Activated naive CD4-positive, alpha-beta T cell treated with anti-CD3 and anti-CD28 coated beads, Interleukin-2, amount 50 U/mL, for 72 hours (primary cell): ENCODE measurements around the gene MED22. TPM values are rescaled to one million over a fixed set of nuclear protein-coding genes. Genes with fewer than 3 reads are reported as not detected.
A peak's percentile ranks its signal among the peaks of the same experiment; 100 is the strongest.

Experiments
- ATAC-seq, 2 donors: fragments of 150-1000 bp; cut with Tn5 transposase; 2 replicates each; pipeline ENCODE4 v1.10.0; 2021; ENCODE audit warnings: mild to moderate bottlenecking in 2 of 2, moderate library complexity in 2 of 2
- DNase-seq, 2 donors: peaks; one replicate each; pipeline ENCODE4 v3.0.0; 2021 to 2022; ENCODE audit warnings: low spot score in 2 of 2
- H3K27ac Mint-ChIP-seq, 2 donors: one replicate each; pipeline ENCODE4 v1.8.0; 2022; ENCODE audit warnings: mild to moderate bottlenecking in 2 of 2, mixed read lengths in 2 of 2
- H3K36me3 Mint-ChIP-seq, 2 donors: one replicate each; pipeline ENCODE4 v1.8.0; 2022; ENCODE audit warnings: mixed read lengths in 2 of 2
- H3K9me3 Mint-ChIP-seq, 2 donors: one replicate each; pipeline ENCODE4 v1.8.0; 2022; ENCODE audit warnings: mixed read lengths in 2 of 2
- total RNA-seq, 2 donors: library from RNA; stranded (reverse); gene quantifications; one replicate each; pipeline ENCODE4 v1.2.3, GENCODE V29; 2022

Gene MED22
- total RNA-seq, 2 donors from 2014 or later: 27.7 to 29.4 TPM

DNA sequence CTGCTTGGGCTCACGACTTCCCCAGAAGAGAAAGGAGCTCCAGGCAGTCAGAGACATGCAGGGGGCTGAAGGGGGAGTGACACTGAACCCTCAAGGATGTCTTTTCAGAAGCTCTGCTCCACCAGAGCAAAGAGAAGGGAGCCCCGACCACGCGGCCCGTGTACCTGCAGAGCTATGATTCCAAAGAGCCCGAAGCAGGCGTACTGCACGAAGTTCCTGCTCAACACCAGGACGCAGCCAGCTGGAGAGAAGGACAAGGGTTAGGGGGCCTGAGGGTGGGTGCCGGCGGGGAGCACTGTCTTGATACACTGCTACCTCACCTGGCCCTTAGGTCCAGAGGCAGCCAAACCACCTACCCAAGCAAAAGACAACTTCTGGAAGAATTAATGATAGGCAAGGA lies 18.5 kb upstream of the MED22 start:
- H3K27ac Mint-ChIP-seq: peak overlapping the region in 1 of 2 donors; percentile 36
- no peak for DNase-seq
- H3K36me3 Mint-ChIP-seq: peaks cover 48 to 55% of the 10 kb centered on the region in 2 donors
- no peak for ATAC-seq
- H3K9me3 Mint-ChIP-seq: no peaks in the 10 kb centered on the region

DNA sequence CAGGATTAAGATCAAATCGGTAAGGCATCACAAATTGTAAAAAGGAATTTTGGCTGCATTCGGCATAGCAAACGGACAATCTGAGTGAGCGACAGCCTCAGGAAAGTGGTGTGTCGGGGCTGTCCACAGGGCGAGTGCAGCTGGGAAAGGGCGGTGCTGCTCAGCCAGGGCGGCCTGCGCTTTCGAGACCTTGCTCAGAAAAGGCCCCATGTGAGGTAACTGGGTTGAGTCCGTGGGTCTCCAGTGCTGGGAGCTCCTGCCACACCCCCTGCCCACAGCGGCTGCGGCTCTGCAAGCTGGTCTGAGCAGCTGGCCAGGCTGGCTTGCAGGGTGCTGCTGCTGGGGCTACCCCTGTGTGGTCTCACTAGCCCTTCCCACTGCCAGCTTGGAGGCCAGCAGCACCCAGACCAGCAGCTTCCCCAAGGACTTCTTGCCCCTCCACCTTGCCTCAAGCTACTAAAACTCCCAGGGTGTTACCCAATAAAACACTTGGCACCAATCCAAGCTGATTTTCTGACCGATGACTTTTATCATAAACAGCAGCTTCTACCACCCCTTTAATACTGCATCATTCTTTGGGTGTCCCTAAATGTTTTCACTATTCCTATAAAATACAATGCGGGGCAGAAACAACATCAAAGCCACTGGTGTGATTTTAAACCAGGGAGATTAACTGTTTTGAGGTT lies 14.6 kb upstream of the MED22 start:
- no peak for ATAC-seq
- Mint-ChIP-seq H3K27ac (peak overlapping the region; percentile 73 to 79), H3K36me3 (peaks cover 20 to 27% of the 10 kb centered on the region in 2 donors), H3K9me3 (no peaks in the 10 kb centered on the region)
- DNase-seq: no peak

DNA sequence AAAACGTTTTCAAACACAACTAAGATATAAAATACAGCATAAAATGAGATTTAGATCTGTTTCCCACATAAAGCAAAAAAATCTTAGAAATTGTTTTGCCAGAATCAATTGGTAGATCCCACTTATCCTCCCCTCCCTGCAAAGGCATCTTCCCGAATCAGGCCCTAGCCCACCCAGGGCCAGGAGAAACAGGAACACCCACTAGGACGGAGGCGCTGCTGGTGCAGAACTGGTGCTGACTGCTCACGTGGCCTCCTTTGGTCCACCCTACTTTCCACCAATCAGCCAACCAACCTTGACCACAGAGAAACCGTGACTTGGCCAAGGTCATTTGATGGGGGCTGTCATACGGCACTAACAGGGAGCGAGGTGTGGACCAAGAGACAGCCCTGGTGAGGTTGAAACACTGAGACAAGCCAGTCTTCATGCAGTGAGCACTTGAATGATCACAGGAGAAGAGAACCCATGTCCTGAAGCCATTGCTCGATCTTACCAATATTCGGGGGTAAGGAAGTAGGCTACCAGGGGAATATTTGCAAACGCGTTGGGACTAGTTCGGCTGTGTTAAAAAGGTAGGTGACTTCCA lies 13.7 kb upstream of the MED22 start:
- ATAC-seq: no peak
- H3K36me3 Mint-ChIP-seq: peaks cover 20 to 27% of the 10 kb centered on the region in 2 donors

DNA sequence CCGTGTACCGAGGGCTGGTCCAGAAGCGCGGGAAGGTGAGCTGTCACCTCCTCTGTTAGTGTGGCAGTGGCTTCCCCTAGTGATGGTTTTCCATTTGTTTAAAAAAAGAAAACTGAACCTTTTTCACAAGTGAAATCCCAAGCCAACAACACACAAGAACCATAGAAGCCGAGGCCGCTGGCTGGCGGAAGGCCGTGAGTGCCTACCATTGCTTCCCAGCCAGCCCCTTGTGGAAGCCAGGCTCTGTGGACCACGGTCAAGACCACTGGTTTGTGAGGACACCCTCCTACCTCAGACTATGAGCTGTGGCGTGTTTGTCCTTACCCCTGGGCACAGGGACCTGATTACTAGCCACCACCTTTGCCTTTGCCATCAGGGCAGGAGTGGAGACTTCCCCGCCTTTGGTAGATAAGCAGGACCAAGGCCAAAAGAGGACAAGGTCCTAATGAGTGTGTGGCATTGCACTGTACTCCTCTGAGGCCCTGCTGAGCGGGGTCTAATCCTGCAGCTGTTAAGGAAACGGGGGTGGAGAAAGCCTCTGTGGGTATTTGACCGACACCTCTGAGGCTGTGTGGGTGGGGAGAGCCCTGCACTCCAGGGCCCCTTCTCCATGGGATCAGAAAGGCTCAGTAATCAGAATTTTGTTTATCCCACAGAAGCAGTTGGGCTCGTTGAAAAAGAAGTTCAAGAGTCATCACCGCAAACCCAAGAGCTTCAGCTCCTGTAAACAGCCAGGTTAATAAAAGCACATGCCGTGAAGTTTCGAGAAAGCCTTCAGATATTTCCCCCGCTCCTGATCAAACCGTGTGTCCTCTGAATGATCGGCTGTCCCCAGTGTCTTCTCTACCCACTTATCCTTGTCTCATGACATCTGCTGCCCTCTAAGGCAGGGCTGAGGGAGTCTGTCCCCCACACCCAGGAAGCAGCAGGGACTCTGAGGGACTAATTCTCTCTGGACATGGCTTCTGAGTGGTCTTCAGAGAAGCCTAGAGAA lies 12.8 kb upstream of the MED22 start:
- Mint-ChIP-seq H3K9me3 (no peaks in the 10 kb centered on the region), H3K27ac (peak overlapping the region; percentile 73 to 90), H3K36me3 (peaks cover 20 to 21% of the 10 kb centered on the region in 2 donors)
- no peak for DNase-seq
- ATAC-seq: no peak

More for the DNA sequence above, 13.7 kb upstream of the MED22 start:
- Mint-ChIP-seq H3K9me3 (no peaks in the 10 kb centered on the region), H3K27ac (peak overlapping the region; percentile 73 to 90)
- DNase-seq: no peak

DNA sequence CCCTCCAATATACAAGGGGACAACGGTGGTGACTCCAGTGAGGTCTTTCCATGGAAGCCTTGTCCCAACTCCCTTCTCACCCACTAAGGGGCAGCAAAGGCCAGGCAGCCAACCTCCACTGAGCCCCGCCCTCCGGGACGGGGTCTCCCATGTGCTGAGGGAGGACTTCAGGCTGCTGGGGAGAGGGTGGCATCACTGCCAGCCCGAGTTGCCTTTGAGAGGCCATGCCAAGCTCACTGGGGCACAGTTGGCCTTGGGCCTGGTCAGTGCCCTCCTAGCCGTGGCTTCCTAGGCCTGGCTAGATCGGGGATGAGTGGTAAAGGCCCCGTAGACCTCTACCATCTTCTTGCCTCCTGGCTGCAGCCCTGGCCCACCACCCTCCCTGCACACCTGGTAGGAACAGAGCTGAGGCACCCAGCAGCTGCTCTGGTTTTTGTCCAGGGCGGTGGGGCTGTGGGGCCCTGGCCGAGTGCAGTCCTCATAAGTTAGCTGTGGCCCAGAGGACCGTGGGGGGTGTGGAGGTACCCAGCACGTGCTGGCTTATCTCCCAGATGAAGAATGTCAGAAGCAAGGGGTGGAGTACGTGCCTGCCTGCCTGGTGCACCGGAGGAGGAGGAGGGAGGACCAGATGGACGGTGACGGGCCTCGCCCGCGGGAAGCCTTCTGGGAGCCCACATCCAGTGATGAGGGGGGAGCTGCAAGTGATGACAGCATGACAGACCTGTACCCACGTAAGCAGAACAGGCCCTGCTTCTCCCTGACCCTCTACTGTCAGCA lies 11.7 kb upstream of the MED22 start:
- Mint-ChIP-seq H3K36me3 (peaks cover 16 to 21% of the 10 kb centered on the region in 2 donors), H3K27ac (peak overlapping the region; percentile 58 to 73), H3K9me3 (no peaks in the 10 kb centered on the region)
- ATAC-seq (no peak), DNase-seq (no peak)

DNA sequence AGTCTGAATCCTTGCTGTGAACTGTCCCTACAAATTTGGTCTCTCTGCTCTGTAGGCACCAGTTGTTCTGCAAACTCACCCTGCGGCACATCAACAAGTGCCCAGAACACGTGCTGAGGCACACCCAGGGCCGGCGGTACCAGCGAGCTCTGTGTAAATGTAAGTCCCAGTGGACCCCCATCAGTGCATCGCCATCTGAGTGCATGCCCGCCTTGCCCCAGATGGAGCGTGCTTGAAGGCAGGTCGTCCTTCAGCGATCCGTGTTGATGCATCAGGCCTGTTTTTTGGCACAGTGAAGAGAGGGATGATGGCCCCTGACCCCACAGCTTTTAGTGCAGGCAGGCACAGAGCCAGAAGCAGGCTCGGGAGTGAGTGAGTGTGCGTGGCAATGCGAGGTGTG lies 9.7 kb upstream of the MED22 start:
- DNase-seq (no peak), ATAC-seq (no peak)
- no peaks in the 10 kb centered on the region for H3K9me3 Mint-ChIP-seq
- peaks cover 0 to 10% of the 10 kb centered on the region in 2 donors for H3K36me3 Mint-ChIP-seq
- H3K27ac Mint-ChIP-seq: peak overlapping the region; percentile 73 to 82

DNA sequence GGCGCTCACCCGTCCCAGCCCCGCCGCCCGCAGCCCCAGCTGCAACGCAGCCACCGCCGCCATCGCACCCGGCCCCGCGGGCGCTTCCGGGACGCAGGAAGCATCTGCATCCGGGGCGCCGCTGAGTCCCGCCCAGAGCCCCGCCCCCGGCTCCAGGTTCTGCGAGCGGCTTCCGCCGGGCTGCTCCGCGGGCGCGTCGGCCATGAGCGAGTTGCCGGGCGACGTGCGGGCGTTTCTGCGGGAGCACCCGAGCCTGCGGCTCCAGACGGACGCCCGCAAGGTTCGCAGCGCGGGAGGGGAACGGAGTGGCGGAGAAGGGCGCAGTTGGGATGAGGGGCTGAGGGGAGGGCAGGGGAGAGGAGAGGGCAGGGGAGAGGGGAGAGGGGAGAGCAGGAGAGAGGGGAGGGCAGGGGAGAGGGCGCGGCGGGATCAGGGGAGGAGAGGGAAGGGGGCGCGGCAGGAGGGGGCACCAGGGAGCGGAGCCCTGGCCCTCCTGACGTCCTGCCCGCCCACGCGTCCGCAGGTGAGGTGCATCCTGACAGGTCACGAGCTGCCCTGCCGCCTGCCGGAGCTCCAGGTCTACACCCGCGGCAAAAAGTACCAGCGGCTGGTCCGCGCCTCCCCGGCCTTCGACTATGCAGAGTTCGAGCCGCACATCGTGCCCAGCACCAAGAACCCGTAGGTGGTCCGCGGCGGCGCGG lies 8.6 kb upstream of the MED22 start, which contains the start of the genes SURF1 and SURF2:
TSS of gene SURF1 (minus strand) at position 97 of the 701 bp plus-strand sequence. CDS start at position 63, 34 bp downstream.
TSS of gene SURF2 (plus strand) at position 160 of the 701 bp plus-strand sequence. CDS start at position 203, 43 bp downstream.
- ATAC-seq (peak; percentile 77 to 86), DNase-seq (peak; percentile 89 to 93)
- Mint-ChIP-seq H3K36me3 (peaks cover 0 to 3% of the 10 kb centered on the region in 2 donors), H3K9me3 (no peaks in the 10 kb centered on the region), H3K27ac (peak within 1 kb of the TSS; percentile 73 to 95)

DNA sequence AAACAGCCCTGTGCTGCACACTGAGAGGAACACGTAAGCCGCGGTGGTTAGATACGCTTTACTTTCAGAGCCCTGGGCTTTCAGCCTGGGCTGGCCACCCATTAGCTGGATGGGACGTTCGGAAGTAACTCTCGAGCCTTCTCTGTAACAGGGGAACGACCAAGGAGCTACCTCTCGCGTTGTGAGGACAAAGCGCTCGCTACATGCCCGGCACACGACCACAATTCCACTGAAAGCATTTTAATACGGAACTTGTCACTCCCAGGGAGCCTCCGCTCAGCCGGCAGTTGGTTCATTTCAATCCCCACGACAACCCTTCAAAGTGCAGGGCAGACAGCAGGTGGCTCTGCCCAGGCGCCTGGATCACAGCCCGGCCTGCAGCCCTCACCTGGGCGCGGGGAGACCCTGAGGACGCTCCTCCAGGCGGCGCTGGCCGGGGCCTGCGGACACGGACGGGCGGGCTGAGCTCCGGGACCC lies 8.0 kb upstream of the MED22 start:
- H3K36me3 Mint-ChIP-seq: peaks cover 0 to under 1% of the 10 kb centered on the region in 2 donors
- DNase-seq: no peak
- no peaks in the 10 kb centered on the region for H3K9me3 Mint-ChIP-seq
- peak overlapping the region; percentile 73 to 95 for H3K27ac Mint-ChIP-seq
- ATAC-seq: peak; percentile 20 to 43

DNA sequence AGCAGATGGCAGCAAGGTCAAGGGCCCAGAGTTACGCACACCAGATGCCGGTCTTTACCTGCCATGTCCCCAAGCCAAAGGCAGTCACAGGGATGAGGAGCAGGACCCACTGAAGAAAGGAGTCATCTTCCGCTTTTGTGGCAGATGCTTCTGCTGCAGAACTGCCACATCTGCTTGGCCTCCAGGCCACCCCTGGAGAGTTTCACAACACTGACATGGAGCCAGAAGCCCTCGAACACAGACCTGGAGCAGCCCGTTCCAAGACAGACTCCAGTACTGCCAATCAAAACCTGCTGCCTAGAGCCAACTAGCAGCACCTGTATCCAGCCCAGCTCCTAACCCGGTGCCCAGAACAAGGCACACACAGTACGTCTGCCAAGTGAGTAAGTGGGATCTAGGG lies 6.8 kb upstream of the MED22 start:
- Mint-ChIP-seq H3K36me3 (peaks cover 6 to 12% of the 10 kb centered on the region in 2 donors), H3K9me3 (no peaks in the 10 kb centered on the region), H3K27ac (peak overlapping the region; percentile 73 to 95)
- ATAC-seq: no peak
- DNase-seq: no peak

DNA sequence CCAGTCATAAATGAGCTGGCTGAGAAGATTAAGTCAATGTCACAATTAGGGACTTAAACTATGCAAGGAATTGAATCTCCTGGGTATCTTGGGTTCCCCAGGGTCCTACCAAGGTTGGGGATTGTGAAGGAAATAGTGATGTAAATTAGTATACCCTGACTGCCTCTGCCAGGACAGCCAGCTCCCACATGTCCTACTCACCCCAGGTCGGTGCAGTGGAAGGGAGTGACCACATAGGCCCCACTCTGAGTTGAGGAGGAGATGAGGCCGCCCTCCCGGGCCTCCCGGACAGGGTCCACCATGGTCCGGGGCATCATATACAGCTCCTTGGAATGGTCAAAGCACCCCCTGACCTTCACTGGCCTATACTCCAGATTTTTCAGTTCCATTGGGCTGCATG lies 5.6 kb upstream of the MED22 start:
- DNase-seq: no peak
- H3K27ac Mint-ChIP-seq: peak overlapping the region in 1 of 2 donors; percentile 60
- peaks cover 18 to 24% of the 10 kb centered on the region in 2 donors for H3K36me3 Mint-ChIP-seq
- H3K9me3 Mint-ChIP-seq: no peaks in the 10 kb centered on the region
- no peak for ATAC-seq

DNA sequence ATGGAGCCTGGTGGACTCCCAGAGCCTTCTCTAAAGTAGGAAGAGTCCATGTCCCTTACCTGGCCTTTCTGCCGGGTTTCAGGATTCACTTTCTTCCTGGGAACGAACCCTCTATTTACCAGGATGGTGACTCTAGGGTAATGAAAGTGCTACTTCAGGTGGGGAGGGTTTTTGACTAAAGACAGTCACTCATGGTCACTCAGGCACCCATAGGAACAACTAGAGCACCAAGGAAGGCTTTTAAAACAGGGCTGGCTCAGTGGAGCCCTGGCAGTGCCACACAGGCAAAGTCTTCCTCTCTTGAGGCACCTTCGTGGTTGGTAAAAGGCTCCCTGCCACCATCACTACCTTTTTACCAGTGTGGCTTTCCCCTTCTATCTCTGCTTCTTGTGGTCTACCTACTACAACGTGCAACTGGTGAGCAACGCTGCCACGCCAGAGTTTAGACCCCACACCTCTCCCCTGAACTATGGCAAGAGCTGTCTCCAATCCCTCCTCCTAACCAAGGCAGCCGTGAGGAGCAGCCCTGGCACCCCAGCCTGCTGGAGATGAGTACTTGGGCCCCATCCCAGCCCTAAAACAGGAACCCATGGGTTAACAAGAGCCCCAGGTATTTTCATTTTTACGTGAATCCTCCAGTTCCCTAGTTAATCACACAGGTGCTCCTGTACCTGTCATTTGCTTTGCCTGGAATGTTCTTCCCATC lies 4.9 kb upstream of the MED22 start:
- Mint-ChIP-seq H3K9me3 (no peaks in the 10 kb centered on the region), H3K36me3 (peaks cover 26 to 32% of the 10 kb centered on the region in 2 donors), H3K27ac (peak overlapping the region; percentile 60 to 91)
- ATAC-seq (no peak), DNase-seq (no peak)

DNA sequence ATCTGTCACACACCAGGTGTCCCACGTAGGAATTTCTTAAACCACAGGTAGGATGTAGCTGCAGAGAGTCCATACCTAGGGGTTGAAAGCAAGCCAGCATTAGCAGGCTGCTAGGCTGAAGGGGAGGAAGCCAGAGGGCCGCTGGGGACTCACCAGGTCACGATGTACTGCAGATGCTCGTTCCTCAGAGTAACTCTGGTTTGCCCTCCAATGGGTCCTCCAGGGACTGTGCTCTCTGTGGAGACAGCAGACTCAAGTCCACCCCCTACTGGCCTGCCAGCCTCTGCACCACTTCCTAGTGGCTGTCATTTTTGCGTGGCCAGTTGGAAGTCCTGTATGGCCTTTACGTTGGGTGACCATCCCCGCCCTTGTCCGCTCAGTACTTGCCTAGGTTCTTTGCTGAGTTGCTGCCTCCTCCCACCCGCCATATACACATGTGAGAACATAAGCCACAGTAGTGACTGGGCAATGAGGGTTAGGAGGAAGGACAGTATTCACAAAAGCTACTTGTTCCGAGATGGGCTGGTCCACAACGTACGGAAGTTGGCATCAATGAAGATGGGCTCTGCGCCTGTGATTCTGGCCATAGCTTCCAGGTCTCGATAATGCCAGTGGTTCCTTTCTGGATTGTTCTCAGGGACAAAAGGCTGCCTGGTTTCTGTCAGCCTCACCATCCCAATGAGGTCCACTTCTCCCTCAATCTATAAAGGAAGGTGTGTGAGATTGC lies 4.1 kb upstream of the MED22 start:
- ATAC-seq: peak in 1 of 2 donors; percentile 10
- peak overlapping the region; percentile 60 to 91 for H3K27ac Mint-ChIP-seq
- peaks cover 29 to 32% of the 10 kb centered on the region in 2 donors for H3K36me3 Mint-ChIP-seq
- no peak for DNase-seq
- no peaks in the 10 kb centered on the region for H3K9me3 Mint-ChIP-seq

DNA sequence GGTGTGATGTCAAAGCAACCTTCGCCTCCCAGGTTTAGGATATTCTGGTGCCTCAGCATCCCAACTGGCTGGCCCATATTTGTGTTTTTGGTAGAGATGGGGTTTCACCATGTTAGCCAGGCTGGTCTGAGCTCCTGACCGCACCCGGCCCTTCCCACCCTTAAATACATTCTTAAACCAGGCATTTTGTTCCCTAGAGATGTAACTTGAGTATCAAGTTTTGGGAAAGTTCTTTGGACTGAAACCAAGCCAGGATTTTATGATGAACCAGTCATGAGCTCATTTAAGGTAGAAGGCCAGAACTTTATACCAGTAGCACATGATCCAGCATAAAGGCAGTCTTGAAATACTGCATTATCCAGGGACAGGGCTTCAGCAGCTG lies 3.6 kb upstream of the MED22 start:
- Mint-ChIP-seq H3K9me3 (no peaks in the 10 kb centered on the region), H3K27ac (no peak overlapping the region), H3K36me3 (peaks cover 32 to 35% of the 10 kb centered on the region in 2 donors)
- ATAC-seq (no peak), DNase-seq (no peak)

DNA sequence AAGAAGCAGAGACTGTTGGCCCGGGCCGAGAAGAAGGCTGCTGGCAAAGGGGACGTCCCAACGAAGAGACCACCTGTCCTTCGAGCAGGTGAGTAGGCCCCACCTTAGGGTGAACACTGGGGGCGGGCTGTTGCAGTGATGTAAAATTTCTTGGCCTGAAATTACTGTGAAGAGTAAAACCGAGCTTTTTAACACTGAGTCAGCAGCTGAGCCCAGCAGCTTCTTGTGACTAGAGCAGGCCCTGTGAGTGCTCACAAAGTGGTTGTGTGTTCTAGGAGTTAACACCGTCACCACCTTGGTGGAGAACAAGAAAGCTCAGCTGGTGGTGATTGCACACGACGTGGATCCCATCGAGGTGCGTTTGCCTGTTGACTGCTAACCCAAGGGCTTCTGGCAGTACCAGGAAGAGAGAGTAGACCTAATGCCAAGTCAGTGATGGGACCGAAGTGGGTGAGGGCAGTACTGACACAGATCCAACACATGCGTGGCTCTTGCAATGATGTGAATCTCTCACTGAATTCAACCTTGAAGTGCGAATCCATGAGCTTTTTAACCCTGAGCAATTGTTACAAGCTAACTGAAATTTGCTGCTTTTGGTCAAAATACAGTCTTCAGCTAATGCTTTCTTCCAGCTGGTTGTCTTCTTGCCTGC lies 2.2 kb upstream of the MED22 start:
- Mint-ChIP-seq H3K9me3 (no peaks in the 10 kb centered on the region), H3K36me3 (peaks cover 32 to 39% of the 10 kb centered on the region in 2 donors), H3K27ac (peak overlapping the region; percentile 98 to 100)
- DNase-seq: no peak
- ATAC-seq: no peak
